ENCODE measurements around the gene DIAPH2. TPM values are rescaled to one million over a fixed set of nuclear protein-coding genes. Genes with fewer than 3 reads are reported as not detected.

Gene DIAPH2
- total RNA-seq, 4 donors from 2014 or later = 11.1 to 26.5 (median 18.7) TPM

GRCh38 chrX:97539970-97540519 lies 855.4 kb downstream of the DIAPH2 start:
- 72 to 75% methylated on average over 2 of the region's 2 CpGs for WGBS, 2 donors
- no peak overlapping the region for H3K4me3 ChIP-seq (replicated peaks in 1 of 3)
- H3K9me3 ChIP-seq = no peaks in the 10 kb centered on the region
- TF ChIP-seq, protein P1, sequence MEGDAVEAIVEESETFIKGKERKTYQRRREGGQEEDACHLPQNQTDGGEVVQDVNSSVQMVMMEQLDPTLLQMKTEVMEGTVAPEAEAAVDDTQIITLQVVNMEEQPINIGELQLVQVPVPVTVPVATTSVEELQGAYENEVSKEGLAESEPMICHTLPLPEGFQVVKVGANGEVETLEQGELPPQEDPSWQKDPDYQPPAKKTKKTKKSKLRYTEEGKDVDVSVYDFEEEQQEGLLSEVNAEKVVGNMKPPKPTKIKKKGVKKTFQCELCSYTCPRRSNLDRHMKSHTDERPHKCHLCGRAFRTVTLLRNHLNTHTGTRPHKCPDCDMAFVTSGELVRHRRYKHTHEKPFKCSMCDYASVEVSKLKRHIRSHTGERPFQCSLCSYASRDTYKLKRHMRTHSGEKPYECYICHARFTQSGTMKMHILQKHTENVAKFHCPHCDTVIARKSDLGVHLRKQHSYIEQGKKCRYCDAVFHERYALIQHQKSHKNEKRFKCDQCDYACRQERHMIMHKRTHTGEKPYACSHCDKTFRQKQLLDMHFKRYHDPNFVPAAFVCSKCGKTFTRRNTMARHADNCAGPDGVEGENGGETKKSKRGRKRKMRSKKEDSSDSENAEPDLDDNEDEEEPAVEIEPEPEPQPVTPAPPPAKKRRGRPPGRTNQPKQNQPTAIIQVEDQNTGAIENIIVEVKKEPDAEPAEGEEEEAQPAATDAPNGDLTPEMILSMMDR (IDR thresholded peaks at IDR 0.05) = no peak
- no peak for TF ChIP-seq POLR2A (IDR thresholded peaks at IDR 0.05)
- intact Hi-C loops (cut with DNase I) = no loop called here
- H3K4me1 ChIP-seq = no peaks in the 10 kb centered on the region
- H3K27ac ChIP-seq = no peak overlapping the region
- no peaks in the 10 kb centered on the region for H3K27me3 ChIP-seq
- no peak for DNase-seq
- no peaks in the 10 kb centered on the region for H3K36me3 ChIP-seq

GRCh38 chrX:97547877-97548578 lies 863.4 kb downstream of the DIAPH2 start:
- no peaks in the 10 kb centered on the region for H3K36me3 ChIP-seq
- H3K9me3 ChIP-seq = no peaks in the 10 kb centered on the region
- H3K4me1 ChIP-seq = no peaks in the 10 kb centered on the region
- no peak overlapping the region for H3K27ac ChIP-seq
- TF ChIP-seq POLR2A (IDR thresholded peaks at IDR 0.05) = no peak
- TF ChIP-seq, protein P1 (IDR thresholded peaks at IDR 0.05) = no peak
- WGBS, 2 donors = 90 to 92% methylated on average over 3 of the region's 3 CpGs
- no peak for DNase-seq
- intact Hi-C loops (cut with DNase I) = no loop called here
- H3K4me3 ChIP-seq (replicated peaks in 1 of 3) = no peak overlapping the region
- no peaks in the 10 kb centered on the region for H3K27me3 ChIP-seq

DNA sequence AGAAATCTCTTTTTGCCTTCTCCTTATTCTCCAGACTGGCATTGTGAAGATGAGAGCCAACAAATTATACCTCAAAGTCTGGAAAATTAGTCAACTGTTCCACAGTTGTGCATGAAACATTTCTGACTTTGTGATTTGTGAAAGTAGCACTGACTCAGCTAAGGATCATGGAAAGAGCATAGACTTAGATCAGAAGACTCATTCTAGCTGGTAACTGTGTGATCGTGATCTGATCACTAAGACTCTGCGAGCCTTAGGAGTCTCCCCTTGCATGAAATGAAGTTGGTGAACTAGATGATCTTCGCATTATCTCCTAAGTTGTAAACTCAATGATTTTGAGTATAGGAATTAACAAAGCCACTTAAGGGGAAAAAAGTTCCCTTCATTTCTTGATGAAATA lies 867.2 kb downstream of the DIAPH2 start:
- intact Hi-C loops (cut with DNase I) = no loop called here
- H3K9me3 ChIP-seq = no peaks in the 10 kb centered on the region
- no peak for TF ChIP-seq POLR2A (IDR thresholded peaks at IDR 0.05)
- TF ChIP-seq, protein P1 (IDR thresholded peaks at IDR 0.05) = no peak
- no peaks in the 10 kb centered on the region for H3K36me3 ChIP-seq
- no peaks in the 10 kb centered on the region for H3K27me3 ChIP-seq
- H3K4me1 ChIP-seq = no peaks in the 10 kb centered on the region
- 91 to 95% methylated on average over 3 of the region's 3 CpGs for WGBS, 2 donors
- no peak overlapping the region for H3K4me3 ChIP-seq (replicated peaks in 1 of 3)
- DNase-seq = no peak
- H3K27ac ChIP-seq = no peak overlapping the region

DNA sequence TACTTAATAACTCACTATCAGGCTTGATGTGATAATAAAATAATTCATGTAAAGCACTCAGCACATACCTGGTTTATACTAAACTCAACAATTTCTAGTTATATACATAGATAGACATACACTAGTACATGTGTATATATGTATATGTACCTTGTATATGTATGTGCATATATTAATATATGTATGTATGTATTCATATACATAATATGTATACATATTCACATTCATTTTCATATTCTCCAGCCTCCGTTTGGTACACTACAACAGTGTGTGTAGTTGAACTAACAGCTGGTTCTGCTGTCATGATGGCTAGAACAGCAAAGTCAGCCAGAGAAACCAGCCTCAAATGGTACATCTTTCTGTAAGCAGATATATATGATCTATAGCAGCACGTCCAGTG lies 869.2 kb downstream of the DIAPH2 start:
- 97 to 100% methylated on average over 2 of the region's 2 CpGs for WGBS, 2 donors
- H3K9me3 ChIP-seq = no peaks in the 10 kb centered on the region

DNA sequence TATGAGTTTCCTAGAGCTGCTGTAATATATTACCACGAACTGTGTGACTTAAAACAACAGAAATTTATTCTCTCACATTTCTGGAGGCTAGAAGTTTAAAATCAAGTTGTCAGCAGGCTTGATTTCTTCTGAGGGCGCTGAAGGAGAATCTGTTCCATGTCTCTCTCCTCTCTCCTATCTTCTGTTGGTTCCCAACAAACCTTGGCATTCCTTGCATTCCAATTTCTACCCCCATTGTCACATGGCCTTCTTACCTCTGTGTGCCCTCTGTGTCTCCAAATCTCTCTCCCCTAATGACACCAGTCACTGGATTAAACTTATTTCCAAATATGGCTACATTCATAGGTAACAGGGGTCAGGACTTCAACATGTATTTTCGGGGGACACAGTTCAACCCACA lies 871.7 kb downstream of the DIAPH2 start:
- TF ChIP-seq POLR2A (IDR thresholded peaks at IDR 0.05) = no peak
- TF ChIP-seq, protein P1 (IDR thresholded peaks at IDR 0.05) = no peak
- H3K4me3 ChIP-seq (replicated peaks in 1 of 3) = no peak overlapping the region
- WGBS, 2 donors = 93 to 95% methylated on average over 3 of the region's 3 CpGs
- no peaks in the 10 kb centered on the region for H3K27me3 ChIP-seq
- intact Hi-C loops (cut with DNase I) = no loop called here
- no peaks in the 10 kb centered on the region for H3K36me3 ChIP-seq
- no peak overlapping the region for H3K27ac ChIP-seq
- no peaks in the 10 kb centered on the region for H3K4me1 ChIP-seq
- DNase-seq = no peak
- no peaks in the 10 kb centered on the region for H3K9me3 ChIP-seq

More for the DNA sequence above, 869.2 kb downstream of the DIAPH2 start:
- no peak overlapping the region for H3K27ac ChIP-seq
- H3K36me3 ChIP-seq = no peaks in the 10 kb centered on the region
- no peaks in the 10 kb centered on the region for H3K4me1 ChIP-seq
- DNase-seq = no peak
- H3K4me3 ChIP-seq (replicated peaks in 1 of 3) = no peak overlapping the region
- no peaks in the 10 kb centered on the region for H3K27me3 ChIP-seq
- TF ChIP-seq, protein P1 (IDR thresholded peaks at IDR 0.05) = no peak
- no peak for TF ChIP-seq POLR2A (IDR thresholded peaks at IDR 0.05)
- intact Hi-C loops (cut with DNase I) = no loop called here
